Aorta (tissue), 5 donors: Measurements from ENCODE around the gene AZIN2. TPM values are rescaled to one million over a fixed set of nuclear protein-coding genes. Genes with fewer than 3 reads are reported as not detected.
"Not testable (repeated sequence)": the region's sequence is repeated elsewhere in the genome, so short reads cannot be mapped to it uniquely, and the experiment has no call there.

ENCODE experiments used
- ATAC-seq: fragments of 200-7000 bp; cut with Tn5 transposase; one replicate; pipeline ENCODE4 v1.9.1; 2022; ENCODE audit warnings: moderate library complexity; ENCODE audit not compliant: low FRiP score
- DNase-seq, 2 donors: peaks; one replicate each; pipeline ENCODE4 v3.0.0-alpha.2; 2020
- H3K27ac ChIP-seq, 2 donors: one replicate each; pipeline ENCODE4 v1.5.1; 2013; ENCODE audit warnings: low read length in 2 of 2, mild to moderate bottlenecking in 2 of 2, moderate library complexity in 2 of 2, control low read depth in 1 of 2, inconsistent platforms in 1 of 2, low read depth in 1 of 2
- H3K27me3 ChIP-seq, 2 donors: one replicate each; pipeline ENCODE4 v1.6.1; 2013; ENCODE audit warnings: control low read depth in 1 of 2, low read length in 1 of 2, mild to moderate bottlenecking in 1 of 2, moderate library complexity in 1 of 2; ENCODE audit not compliant: insufficient read depth in 2 of 2, control insufficient read depth in 1 of 2
- H3K36me3 ChIP-seq, 2 donors: one replicate each; pipeline ENCODE4 v1.6.1; 2013; ENCODE audit warnings: control low read depth in 1 of 2, low read length in 1 of 2, mild to moderate bottlenecking in 1 of 2; ENCODE audit not compliant: insufficient read depth in 2 of 2, control insufficient read depth in 1 of 2
- H3K4me1 ChIP-seq, 2 donors: one replicate each; pipeline ENCODE4 v1.6.1; 2013; ENCODE audit warnings: low read length in 2 of 2, control low read depth in 1 of 2, mild to moderate bottlenecking in 1 of 2, moderate library complexity in 1 of 2; ENCODE audit not compliant: insufficient read depth in 2 of 2, control insufficient read depth in 1 of 2
- H3K4me3 ChIP-seq, 2 donors: one replicate each; pipeline ENCODE4 v1.5.1; 2013; ENCODE audit warnings: low read length in 2 of 2, control low read depth in 1 of 2, mild to moderate bottlenecking in 1 of 2
- H3K9me3 ChIP-seq: one replicate; pipeline ENCODE4 v1.6.1; 2013; ENCODE audit warnings: mild to moderate bottlenecking, low read length; ENCODE audit not compliant: control insufficient read depth
- WGBS, 2 donors: extraction: QIAGEN DNeasy Blood & Tissue Kit; methylation state at CpG; one replicate each; pipeline ENCODE4 v1.1.7; 2013; 5-methylcytosine and 5-hydroxymethylcytosine counted together
- intact Hi-C, 2 donors: fragments of 100-400 bp; cut with DNase I; formaldehyde crosslinking; loops; one replicate each; pipeline versions ENCODE4 v1.14.2 to v1.15.0; 2022
- polyA plus RNA-seq, 2 donors: library from polyadenylated mRNA; stranded (reverse); fragments of 200-250 nt; gene quantifications; one replicate each; pipeline ENCODE4 v1.2.3, GENCODE V29; 2013
- total RNA-seq, 2 donors: library from RNA; stranded (reverse); fragmentation: NEBNext Ultra II Directional; extraction: Animal tissue kit (Norgen Biotek cat#: 25700); gene quantifications; one replicate each; pipeline ENCODE4 v1.2.1, GENCODE V29; 2021
- donor health status: healthy with polysubstance abuse.
- donor health status: Bipolar disorder and iron deficiency.
- donor health status: DM: no; HTN: no; CAD: no.
- donor health status: DM: no; HTN: no; CAD: no.
- donor health status: DM: yes; HTN: yes; CAD: no.

Gene AZIN2
- total and polyA plus RNA-seq, 4 donors, result 1.5 to 14.4 (median 3.2) TPM

GRCh38 chr1:33066477-33066876 lies 14.5 kb upstream of the AZIN2 start:
- ATAC-seq, H3K27me3 ChIP-seq, intact Hi-C loops, H3K4me3 ChIP-seq, H3K9me3 ChIP-seq, DNase-seq, H3K36me3 ChIP-seq, H3K4me1 ChIP-seq, H3K27ac ChIP-seq: not testable (repeated sequence)
- WGBS, 2 donors, result 94% methylated on average over 3 of the region's 3 CpGs

- H3K9me3 ChIP-seq, H3K27ac ChIP-seq, ATAC-seq, DNase-seq, H3K36me3 ChIP-seq, H3K4me1 ChIP-seq, intact Hi-C loops, H3K4me3 ChIP-seq, H3K27me3 ChIP-seq: not testable (repeated sequence)
- WGBS, 2 donors, result 37 to 40% methylated on average over 2 of the region's 2 CpGs
Observed at GRCh38 chr1:33068108-33068507, 12.8 kb upstream of the AZIN2 start.

GRCh38 chr1:33070628-33071027 lies 10.3 kb upstream of the AZIN2 start:
- ATAC-seq, result no peak
- peaks cover under 1% of the 10 kb centered on the region for H3K9me3 ChIP-seq
- no peaks in the 10 kb centered on the region for H3K4me1 ChIP-seq
- no peak overlapping the region for H3K4me3 ChIP-seq
- DNase-seq, result no peak
- 96% methylated on average over 1 of the region's 1 CpG for WGBS, 2 donors
- no peaks in the 10 kb centered on the region for H3K27me3 ChIP-seq
- H3K27ac ChIP-seq, result no peak overlapping the region
- intact Hi-C loops, result no loop called here
- H3K36me3 ChIP-seq, result no peaks in the 10 kb centered on the region

- Histone ChIP-seq H3K36me3 (no peaks in the 10 kb centered on the region), H3K4me1 (no peaks in the 10 kb centered on the region), H3K27ac (no peak overlapping the region), H3K4me3 (no peak overlapping the region), H3K9me3 (no peaks in the 10 kb centered on the region), H3K27me3 (no peaks in the 10 kb centered on the region)
- intact Hi-C loops, result no loop called here
- DNase-seq, result no peak
- no peak for ATAC-seq
- WGBS, 2 donors, result 70 to 81% methylated on average over 2 of the region's 2 CpGs
Observed at GRCh38 chr1:33072707-33073106, 8.2 kb upstream of the AZIN2 start.

GRCh38 chr1:33074193-33074945 lies 6.6 kb upstream of the AZIN2 start:
- Histone ChIP-seq H3K4me1 (no peaks in the 10 kb centered on the region), H3K4me3 (no peak overlapping the region), H3K27ac (no peak overlapping the region), H3K27me3 (no peaks in the 10 kb centered on the region), H3K9me3 (no peaks in the 10 kb centered on the region), H3K36me3 (no peaks in the 10 kb centered on the region)
- WGBS, 2 donors, result 69 to 71% methylated on average over 4 of the region's 4 CpGs
- ATAC-seq, result no peak
- no peak for DNase-seq
- intact Hi-C loops, result no loop called here

GRCh38 chr1:33078030-33078591 lies 2.8 kb upstream of the AZIN2 start:
- no peak overlapping the region for H3K4me3 ChIP-seq
- ATAC-seq (no peak), DNase-seq (no peak)
- intact Hi-C loops, result no loop called here
- H3K4me1 ChIP-seq, result no peaks in the 10 kb centered on the region
- H3K27me3 ChIP-seq, result no peaks in the 10 kb centered on the region
- WGBS, 2 donors, result 47 to 66% methylated on average over 1 of the region's 1 CpG
- no peaks in the 10 kb centered on the region for H3K36me3 ChIP-seq
- no peaks in the 10 kb centered on the region for H3K9me3 ChIP-seq
- H3K27ac ChIP-seq, result no peak overlapping the region

GRCh38 chr1:33080373-33080772 lies 580 bp upstream of the AZIN2 start:
- H3K36me3 ChIP-seq, result no peaks in the 10 kb centered on the region
- WGBS, 2 donors, result 49 to 56% methylated on average over 6 of the region's 6 CpGs
- intact Hi-C loops, result loop anchor here (5.0 to 10.0 kb wide), 5 partner anchors 146 to 378 kb away; partner anchors contain the start of gene SYNC (in 2 of the 2)

GRCh38 chr1:33081554-33082305 lies 777 bp downstream of the AZIN2 start:
- no peaks in the 10 kb centered on the region for H3K4me1 ChIP-seq
- WGBS, 2 donors, result 3 to 5% methylated on average over 35 of the region's 35 CpGs
- DNase-seq (no peak), ATAC-seq (peak; percentile 42)
- no peaks in the 10 kb centered on the region for H3K36me3 ChIP-seq
- intact Hi-C loops, result loop anchor here (5.0 to 10.0 kb wide), 5 partner anchors 147 to 379 kb away; partner anchors contain the start of gene SYNC (in 2 of the 2)
- H3K4me3 ChIP-seq, result peak overlapping the region; percentile 46 to 51
- no peaks in the 10 kb centered on the region for H3K9me3 ChIP-seq
- no peaks in the 10 kb centered on the region for H3K27me3 ChIP-seq
- H3K27ac ChIP-seq, result no peak overlapping the region

More at GRCh38 chr1:33080373-33080772, 580 bp upstream of the AZIN2 start:
- ATAC-seq (no peak), DNase-seq (no peak)
- H3K27me3 ChIP-seq, result no peaks in the 10 kb centered on the region
- no peaks in the 10 kb centered on the region for H3K4me1 ChIP-seq
- H3K9me3 ChIP-seq, result no peaks in the 10 kb centered on the region
- no peak overlapping the region for H3K27ac ChIP-seq
- peak overlapping the region in 1 of 2 donors; percentile 46 for H3K4me3 ChIP-seq
